Subcutaneous abdominal adipose tissue (tissue), 5 donors: Measurements from ENCODE around the gene DNAJC16.

Experiments used
- H3K27ac ChIP-seq: one replicate; pipeline ENCODE4 v1.7.0; 2013; ENCODE audit warnings: low read depth, mild to moderate bottlenecking, inconsistent platforms, low read length, moderate library complexity
- H3K27me3 ChIP-seq, 5 donors: one replicate each; pipeline ENCODE4 v1.7.0; 2013; ENCODE audit warnings: low read length in 5 of 5, inconsistent platforms in 1 of 5; ENCODE audit not compliant: control insufficient read depth in 5 of 5, insufficient read depth in 4 of 5
- H3K36me3 ChIP-seq, 5 donors: one replicate each; pipeline ENCODE4 v1.7.0; 2013; ENCODE audit warnings: low read length in 5 of 5; ENCODE audit not compliant: control insufficient read depth in 5 of 5, insufficient read depth in 5 of 5
- H3K4me1 ChIP-seq, 5 donors: one replicate each; pipeline ENCODE4 v1.7.0; 2013; ENCODE audit warnings: low read length in 5 of 5, mild to moderate bottlenecking in 3 of 5, moderate library complexity in 1 of 5; ENCODE audit not compliant: control insufficient read depth in 5 of 5, insufficient read depth in 5 of 5
- H3K4me3 ChIP-seq, 5 donors: one replicate each; pipeline ENCODE4 v1.7.0; 2013; ENCODE audit warnings: low read length in 5 of 5, low read depth in 1 of 5
- H3K9ac ChIP-seq, 5 donors: one replicate each; pipeline ENCODE4 v1.7.0; 2013; ENCODE audit warnings: low read length in 5 of 5, mild to moderate bottlenecking in 4 of 5, moderate library complexity in 3 of 5
- H3K9me3 ChIP-seq, 5 donors: one replicate each; pipeline ENCODE4 v1.7.0; 2013; ENCODE audit warnings: low read length in 5 of 5; ENCODE audit not compliant: control insufficient read depth in 5 of 5
- donor health status: healthy.
- donor health status: healthy.
- donor health status: healthy.
- donor health status: healthy.
- donor health status: healthy.

The DNAJC16 gene

DNA sequence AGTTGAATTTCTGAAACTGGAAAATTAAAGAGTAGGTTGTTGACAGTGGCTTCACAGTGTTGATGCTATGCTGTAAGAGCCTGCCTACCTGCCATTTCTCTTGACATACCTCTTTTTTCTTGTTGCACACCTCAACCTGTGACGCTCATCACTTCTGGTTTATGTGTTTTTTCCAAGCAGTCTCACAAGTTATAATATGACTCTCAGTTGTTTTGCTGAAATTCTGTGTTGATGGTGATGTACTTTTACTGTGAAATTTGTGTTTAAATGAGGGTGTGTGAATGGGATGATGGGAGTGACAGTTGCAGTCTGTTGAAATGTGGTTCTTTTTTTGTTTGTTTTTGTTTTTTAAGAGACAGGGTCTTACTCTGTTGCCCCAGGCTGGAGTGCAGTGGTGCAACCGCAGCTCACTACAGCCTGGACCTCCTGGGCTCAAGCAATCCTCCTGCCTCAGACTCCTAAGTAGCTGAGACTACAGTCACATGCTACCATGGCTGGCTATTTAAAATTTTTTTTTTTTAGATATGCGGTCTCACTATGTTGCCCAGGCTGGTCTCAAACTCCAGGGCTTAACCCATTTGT, 97.6 kb downstream of the DNAJC16 start:
- H3K27ac ChIP-seq = no peak overlapping the region
- H3K4me1 ChIP-seq = peaks cover 0 to 85% (median 70%) of the 10 kb centered on the region in 5 donors
- peaks cover 4 to 12% (median 10%) of the 10 kb centered on the region in 5 donors for H3K36me3 ChIP-seq
- no peaks in the 10 kb centered on the region for H3K27me3 ChIP-seq
- no peak overlapping the region for H3K4me3 ChIP-seq
- no peak overlapping the region for H3K9ac ChIP-seq
- no peaks in the 10 kb centered on the region for H3K9me3 ChIP-seq

DNA sequence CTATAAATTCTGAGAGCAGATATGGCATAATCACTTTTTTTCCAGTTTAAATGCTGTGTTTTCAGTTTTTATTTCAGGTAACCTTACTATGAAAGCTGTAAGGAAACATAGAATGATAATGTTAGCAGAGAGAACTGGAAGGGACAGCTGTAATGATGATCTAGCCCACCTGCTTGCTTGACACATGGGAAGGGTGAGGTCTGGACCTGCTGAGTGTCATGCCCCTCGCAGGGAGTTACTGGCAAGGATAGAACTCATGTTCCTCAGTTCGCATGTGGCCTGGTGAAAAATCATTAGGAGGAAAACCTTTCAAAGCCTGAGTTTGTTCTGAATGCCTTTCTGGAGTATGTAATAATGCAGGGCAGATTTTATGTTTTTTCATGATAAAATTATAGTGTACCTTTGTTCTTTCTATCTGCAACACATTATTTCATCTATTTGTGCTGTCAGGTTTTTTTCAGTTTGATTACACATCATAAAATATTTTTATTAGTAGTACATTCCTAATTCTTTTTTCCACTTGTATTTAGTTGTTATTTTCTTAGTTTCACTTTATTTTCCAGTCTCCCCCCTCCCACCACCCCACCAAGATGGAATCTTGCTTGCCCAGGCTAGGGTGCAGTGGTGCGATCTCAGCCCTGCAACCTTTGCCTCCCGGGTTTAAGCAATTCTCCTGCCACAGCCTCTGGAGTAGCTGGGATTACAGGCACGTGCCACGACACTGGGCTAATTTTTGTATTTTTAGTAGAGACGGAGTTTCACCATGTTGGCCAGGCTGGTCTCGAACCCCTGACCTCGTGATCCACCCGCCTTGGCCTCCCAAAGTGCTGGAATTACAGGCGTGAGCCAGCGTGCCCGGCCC, 98.6 kb downstream of the DNAJC16 start:
- Histone ChIP-seq H3K27me3 (no peaks in the 10 kb centered on the region), H3K4me3 (no peak overlapping the region), H3K36me3 (peaks cover 5 to 16% (median 12%) of the 10 kb centered on the region in 5 donors), H3K9me3 (no peaks in the 10 kb centered on the region), H3K27ac (peak overlapping the region; percentile 11), H3K4me1 (peaks cover 0 to 79% (median 64%) of the 10 kb centered on the region in 5 donors), H3K9ac (peak overlapping the region in 1 of 5 donors; percentile 17)
